GM12872 (cell line): ENCODE data around the gene TICAM1.

Experiments used
- TF ChIP-seq, protein P1 (sequence below): IDR thresholded peaks from 3 replicates; pipeline ENCODE4 v1.5.1; 2011; ENCODE audit warnings: low read depth, mild to moderate bottlenecking, low read length, moderate library complexity; ENCODE audit not compliant: insufficient read depth

TICAM1 gene

DNA sequence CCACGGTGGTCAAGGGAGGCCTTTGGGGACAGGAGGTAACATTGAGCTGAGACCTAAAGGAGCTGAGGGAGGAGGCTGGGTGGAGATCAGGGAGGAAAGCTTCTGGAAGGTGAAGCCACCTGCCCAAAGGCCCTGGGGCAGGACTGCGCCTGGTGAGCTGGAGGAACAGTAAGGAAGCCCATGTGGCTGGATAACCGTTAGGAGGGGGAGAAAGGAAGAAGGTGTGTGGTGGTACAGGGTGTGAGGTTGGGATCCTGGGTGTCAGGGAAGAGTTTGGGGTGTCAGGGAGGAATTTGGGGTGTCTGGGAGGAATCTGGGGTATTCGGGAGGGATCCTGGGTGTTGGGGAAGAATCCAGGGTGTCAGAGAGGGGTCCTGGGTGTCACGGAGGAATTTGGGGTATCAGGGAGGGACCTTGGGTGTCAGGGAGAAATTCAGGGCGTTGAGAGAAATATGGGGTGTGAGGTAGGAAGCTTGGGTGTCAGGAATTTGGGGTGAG, 695 bp downstream of the TICAM1 start:
- TF ChIP-seq, protein P1, sequence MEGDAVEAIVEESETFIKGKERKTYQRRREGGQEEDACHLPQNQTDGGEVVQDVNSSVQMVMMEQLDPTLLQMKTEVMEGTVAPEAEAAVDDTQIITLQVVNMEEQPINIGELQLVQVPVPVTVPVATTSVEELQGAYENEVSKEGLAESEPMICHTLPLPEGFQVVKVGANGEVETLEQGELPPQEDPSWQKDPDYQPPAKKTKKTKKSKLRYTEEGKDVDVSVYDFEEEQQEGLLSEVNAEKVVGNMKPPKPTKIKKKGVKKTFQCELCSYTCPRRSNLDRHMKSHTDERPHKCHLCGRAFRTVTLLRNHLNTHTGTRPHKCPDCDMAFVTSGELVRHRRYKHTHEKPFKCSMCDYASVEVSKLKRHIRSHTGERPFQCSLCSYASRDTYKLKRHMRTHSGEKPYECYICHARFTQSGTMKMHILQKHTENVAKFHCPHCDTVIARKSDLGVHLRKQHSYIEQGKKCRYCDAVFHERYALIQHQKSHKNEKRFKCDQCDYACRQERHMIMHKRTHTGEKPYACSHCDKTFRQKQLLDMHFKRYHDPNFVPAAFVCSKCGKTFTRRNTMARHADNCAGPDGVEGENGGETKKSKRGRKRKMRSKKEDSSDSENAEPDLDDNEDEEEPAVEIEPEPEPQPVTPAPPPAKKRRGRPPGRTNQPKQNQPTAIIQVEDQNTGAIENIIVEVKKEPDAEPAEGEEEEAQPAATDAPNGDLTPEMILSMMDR: no peak

DNA sequence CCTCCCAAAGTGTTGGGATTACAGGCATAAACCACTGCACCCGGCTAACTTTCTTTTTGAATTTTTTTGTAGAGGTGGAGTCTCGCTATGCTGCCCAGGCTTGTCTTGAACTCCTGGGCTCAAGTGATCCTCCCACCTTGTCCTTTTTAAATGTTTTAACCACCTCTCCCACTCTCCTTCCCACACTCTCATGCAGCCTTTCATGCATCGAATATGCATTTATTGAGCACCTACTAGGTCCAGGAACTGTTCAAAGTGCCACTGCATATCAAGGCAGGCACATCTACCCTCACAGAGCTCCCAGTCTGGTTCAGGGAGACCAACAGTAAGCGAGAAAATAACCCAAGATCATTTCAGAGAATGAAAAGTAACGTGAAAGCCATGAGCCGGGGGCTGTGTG, 1.2 kb downstream of the TICAM1 start:
- TF ChIP-seq, protein P1: no peak

DNA sequence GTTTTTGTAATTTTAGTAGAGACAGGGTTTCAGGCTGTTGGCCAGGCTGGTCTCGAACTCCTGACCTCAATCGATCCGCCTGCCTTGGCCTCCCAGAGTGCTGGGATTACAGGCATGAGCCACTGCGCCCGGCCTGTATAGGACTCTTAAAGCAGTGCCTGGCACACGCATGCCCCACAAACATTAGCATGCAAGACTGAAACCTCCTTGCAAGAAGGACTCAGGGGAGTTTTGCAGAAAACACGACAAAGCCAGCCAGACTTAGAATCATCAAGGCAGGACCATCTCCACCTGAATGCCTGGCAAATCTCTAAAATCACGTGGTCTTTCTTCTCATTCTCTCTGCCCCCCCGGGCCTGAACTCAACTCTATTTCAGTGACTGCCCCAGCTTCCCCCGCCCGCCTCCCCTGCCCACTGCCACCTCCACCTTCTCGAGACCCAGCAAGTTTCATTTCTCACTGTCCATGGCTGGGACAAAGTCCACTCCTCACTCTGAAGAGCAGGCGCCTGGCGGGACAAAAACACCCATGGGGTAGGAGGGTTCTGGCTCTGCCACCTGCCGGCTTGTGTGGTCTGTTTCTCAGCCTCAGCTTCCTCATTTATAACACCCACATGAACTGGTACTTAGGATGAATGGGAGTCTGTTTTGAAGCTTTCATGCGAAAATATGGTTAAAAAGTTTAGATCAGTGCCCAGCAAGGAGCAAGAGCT, 2.4 kb downstream of the TICAM1 start:
- TF ChIP-seq, protein P1: peak; percentile 34; the same call in 1 of the 3 replicates

DNA sequence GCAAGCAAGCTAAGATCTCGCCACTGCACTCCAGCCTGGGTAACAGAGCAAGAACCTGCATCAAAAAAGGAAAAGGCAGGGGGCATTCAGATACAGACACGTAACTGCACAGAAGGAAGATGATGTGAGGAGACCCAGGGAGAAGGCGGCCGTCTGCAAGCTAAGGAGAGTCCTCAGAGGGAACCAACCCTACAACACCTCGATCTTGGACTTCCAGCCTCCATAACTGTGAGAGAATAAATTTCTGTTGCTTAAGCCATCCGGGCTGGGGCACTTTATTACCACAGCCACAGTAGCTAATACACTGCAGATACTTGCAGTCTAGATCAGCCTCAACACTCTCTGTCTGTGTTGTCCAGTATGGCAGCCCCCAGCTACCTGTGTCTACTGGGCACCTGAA, 7.9 kb downstream of the TICAM1 start:
- TF ChIP-seq, protein P1: no peak

DNA sequence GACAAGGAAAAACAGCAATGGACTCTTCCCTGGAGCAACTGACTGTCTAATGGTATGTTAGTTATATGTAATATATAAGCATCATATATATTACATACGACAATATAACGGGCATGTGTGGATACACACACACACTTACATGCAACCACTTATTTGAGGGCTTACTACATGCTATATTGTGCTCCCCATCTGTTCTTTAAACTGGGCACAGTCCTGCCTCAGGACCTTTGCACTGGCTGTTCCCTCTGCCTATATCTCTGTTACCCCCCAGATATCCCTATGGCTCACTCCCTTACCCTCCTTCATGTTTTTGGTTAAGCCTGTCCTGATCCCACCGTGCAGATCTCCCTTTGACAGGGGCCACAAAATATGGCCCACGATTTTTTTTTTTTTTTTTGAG, 10.2 kb downstream of the TICAM1 start:
- TF ChIP-seq, protein P1: no peak

DNA sequence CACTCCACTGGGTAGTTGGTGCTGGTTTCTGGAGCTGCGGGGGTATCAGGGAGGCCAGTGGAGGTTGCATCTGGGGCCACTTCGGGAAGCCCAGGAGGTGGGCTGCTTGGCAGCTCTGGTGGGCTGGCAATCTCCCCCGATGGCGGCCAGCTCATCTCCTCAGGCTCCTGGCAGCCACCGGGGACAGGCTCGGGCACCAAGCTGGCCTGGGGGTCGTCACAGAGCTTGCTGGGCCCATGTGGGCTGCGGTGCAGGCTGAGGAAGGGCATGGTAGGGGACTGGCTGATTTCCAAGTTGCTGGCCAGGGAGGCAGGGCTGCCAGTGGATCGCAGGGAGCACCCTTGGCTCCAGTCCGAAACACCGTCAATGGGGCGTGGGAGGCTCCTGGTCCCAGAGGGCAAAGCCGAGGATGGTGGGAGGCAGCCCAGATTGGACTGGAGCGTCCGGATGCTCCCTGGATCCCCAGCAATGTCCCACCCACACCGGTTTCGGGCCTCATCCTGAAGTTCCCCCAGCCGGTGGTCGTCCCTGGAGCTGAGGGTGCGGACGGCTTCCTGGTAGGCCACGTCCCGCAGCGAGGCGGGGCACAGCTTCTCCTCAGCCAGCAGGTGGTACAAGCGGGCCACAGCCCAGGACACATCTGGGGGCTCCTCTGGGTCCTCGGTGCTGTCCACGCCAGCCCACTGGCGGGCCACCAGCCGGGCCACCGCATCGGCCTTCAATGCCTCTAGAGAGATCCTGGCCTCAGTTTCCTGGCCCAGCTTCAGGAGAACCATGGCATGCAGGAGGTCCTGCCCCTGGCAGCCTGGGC, 13.8 kb downstream of the TICAM1 start:
- TF ChIP-seq, protein P1: no peak

DNA sequence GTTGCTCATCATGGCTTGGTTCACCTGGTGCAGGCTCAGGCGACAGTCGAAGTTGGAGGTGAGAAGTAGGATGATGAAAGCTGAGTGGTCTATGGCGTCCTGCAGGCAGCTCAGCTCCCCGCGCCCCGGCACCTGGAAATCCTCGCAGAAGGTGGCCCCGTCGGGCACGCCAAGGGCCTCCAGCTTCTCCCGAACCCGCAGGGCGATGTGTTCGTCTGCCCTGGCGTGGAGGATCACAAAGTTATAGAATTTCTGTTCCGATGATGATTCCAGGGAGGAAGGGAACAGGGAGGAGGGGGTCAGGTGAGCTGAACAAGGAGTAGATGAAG, 14.6 kb downstream of the TICAM1 start:
- TF ChIP-seq, protein P1: no peak
